K562 (cell line): ENCODE results near the gene UBE3D.

Experiments used
- ARNT ChIP-seq, 2 experiments: fragments of 450-650 bp; IDR thresholded peaks; 2 replicates each; pipeline ENCODE4 v1.6.1; 2016; ENCODE audit warnings: mild to moderate bottlenecking in 1 of 2
- IRF2 ChIP-seq: sonication (generic); formaldehyde crosslinking; IDR thresholded peaks from 2 replicates; pipeline ENCODE4 v1.8.1; 2022; ENCODE audit warnings: mild to moderate bottlenecking, missing genetic modification reagents
- NFRKB ChIP-seq: fragments of 450-650 bp; IDR thresholded peaks from 2 replicates; pipeline ENCODE4 v1.6.1; 2016; ENCODE audit warnings: low read depth
- NONO ChIP-seq, 2 experiments: fragments of 200-400 bp in 1 of 2; fragments of 450-650 bp in 1 of 2; formaldehyde crosslinking in 1 of 2; IDR thresholded peaks; 2 replicates each; pipeline ENCODE4 v1.6.1; 2017; ENCODE audit warnings: low read depth in 2 of 2, mild to moderate bottlenecking in 2 of 2, moderate library complexity in 2 of 2, low read length in 1 of 2
- POLR2A ChIP-seq: fragments of 450-650 bp; conservative IDR thresholded peaks from 2 replicates; pipeline ENCODE4 v1.6.1; 2016
- SRSF1 ChIP-seq: fragments of 200-400 bp; formaldehyde crosslinking; IDR thresholded peaks from 2 replicates; pipeline ENCODE4 v1.6.1; 2017; ENCODE audit warnings: mild to moderate bottlenecking, low read depth, low read length, moderate library complexity
- ZFP30 ChIP-seq: fragments of 250-450 bp; sonication (Bioruptor Pico); IDR thresholded peaks from 2 replicates; pipeline ENCODE4 v1.8.0; 2022; ENCODE audit warnings: moderate library complexity, mild to moderate bottlenecking, inconsistent platforms, borderline replicate concordance
- ZNF57 ChIP-seq: fragments of 450-650 bp; formaldehyde crosslinking; IDR thresholded peaks from 2 replicates; pipeline ENCODE4 v1.4.0; 2020; ENCODE audit warnings: mild to moderate bottlenecking, moderate library complexity
- TF ChIP-seq, protein P1 (sequence below), 2 experiments: fragments of 450-650 bp in 1 of 2; sonication (generic) in 1 of 2; formaldehyde crosslinking in 1 of 2; IDR thresholded peaks in 1 of 2; conservative IDR thresholded peaks in 1 of 2; 2 replicates each; pipeline versions ENCODE4 v1.6.1 to v1.8.1; 2016 to 2023; ENCODE audit warnings: mild to moderate bottlenecking in 2 of 2, moderate library complexity in 2 of 2, inconsistent platforms in 1 of 2, missing genetic modification reagents in 1 of 2
- TF ChIP-seq, protein P2 (sequence below): sonication (generic); formaldehyde crosslinking; IDR thresholded peaks from 2 replicates; pipeline ENCODE4 v1.8.1; 2022; ENCODE audit warnings: missing genetic modification reagents
- TF ChIP-seq, protein P3 (sequence below), 3 experiments: IDR thresholded peaks in 2 of 3; conservative IDR thresholded peaks in 1 of 3; 2 replicates each; pipeline ENCODE4 v1.5.1; 2011 to 2012; ENCODE audit warnings: low read length in 3 of 3, mild to moderate bottlenecking in 3 of 3, control low read depth in 2 of 3, improper control_type of control experiment in 1 of 3, inconsistent platforms in 1 of 3, low read depth in 1 of 3, mixed read lengths in 1 of 3, moderate library complexity in 1 of 3; ENCODE audit not compliant: insufficient read depth in 2 of 3
- TF ChIP-seq, protein P4 (sequence below): fragments of 250-450 bp; sonication (Bioruptor Pico); IDR thresholded peaks from 2 replicates; pipeline ENCODE4 v1.4.0; 2020
- TF ChIP-seq, protein P5 (sequence below): sonication (generic); formaldehyde crosslinking; IDR thresholded peaks from 2 replicates; pipeline ENCODE4 v1.8.0; 2022; ENCODE audit warnings: mild to moderate bottlenecking, missing genetic modification reagents

DNA sequence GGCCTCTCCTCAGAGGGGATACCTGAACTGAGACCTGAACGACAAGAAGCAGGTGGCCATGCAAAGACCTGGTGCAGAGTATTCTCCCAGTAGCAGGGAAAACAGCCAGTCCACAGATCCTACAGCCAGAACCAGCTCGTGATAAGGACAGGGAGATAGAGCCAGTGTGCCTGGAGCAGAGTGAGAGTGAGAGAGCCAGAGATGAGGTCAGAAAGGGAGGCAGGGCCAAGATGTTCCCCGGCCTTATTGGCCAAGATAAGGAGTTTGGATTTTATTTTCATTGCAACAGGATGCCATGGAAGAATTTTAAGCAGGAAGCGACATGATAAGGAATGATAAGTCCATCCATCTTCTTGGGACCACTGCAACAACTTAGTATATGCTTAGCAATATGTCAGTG, 111.8 kb downstream of the UBE3D start:
- TF ChIP-seq ZFP30 (CRISPR knock-in tag) (no peak), ARNT (IDR thresholded peaks at IDR 0.05) (no peak), NONO (IDR thresholded peaks at IDR 0.05; ENCODE audit: low read depth in 2 of 2, low read length in 1 of 2) (no peak), SRSF1 (no peak), NFRKB (no peak), ZNF57 (no peak), IRF2 (no peak), POLR2A (no peak)
- TF ChIP-seq, protein P1, sequence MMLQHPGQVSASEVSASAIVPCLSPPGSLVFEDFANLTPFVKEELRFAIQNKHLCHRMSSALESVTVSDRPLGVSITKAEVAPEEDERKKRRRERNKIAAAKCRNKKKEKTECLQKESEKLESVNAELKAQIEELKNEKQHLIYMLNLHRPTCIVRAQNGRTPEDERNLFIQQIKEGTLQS (IDR thresholded peaks at IDR 0.05), result 0 out of 2 replicates have a peak, but pooled peaks have one; percentile 10
- TF ChIP-seq, protein P1 (CRISPR knock-in tag; conservative IDR thresholded peaks at IDR 0.05), result no peak
- TF ChIP-seq, protein P2, sequence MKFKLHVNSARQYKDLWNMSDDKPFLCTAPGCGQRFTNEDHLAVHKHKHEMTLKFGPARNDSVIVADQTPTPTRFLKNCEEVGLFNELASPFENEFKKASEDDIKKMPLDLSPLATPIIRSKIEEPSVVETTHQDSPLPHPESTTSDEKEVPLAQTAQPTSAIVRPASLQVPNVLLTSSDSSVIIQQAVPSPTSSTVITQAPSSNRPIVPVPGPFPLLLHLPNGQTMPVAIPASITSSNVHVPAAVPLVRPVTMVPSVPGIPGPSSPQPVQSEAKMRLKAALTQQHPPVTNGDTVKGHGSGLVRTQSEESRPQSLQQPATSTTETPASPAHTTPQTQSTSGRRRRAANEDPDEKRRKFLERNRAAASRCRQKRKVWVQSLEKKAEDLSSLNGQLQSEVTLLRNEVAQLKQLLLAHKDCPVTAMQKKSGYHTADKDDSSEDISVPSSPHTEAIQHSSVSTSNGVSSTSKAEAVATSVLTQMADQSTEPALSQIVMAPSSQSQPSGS (CRISPR knock-in tag), result no peak
- TF ChIP-seq, protein P3, sequence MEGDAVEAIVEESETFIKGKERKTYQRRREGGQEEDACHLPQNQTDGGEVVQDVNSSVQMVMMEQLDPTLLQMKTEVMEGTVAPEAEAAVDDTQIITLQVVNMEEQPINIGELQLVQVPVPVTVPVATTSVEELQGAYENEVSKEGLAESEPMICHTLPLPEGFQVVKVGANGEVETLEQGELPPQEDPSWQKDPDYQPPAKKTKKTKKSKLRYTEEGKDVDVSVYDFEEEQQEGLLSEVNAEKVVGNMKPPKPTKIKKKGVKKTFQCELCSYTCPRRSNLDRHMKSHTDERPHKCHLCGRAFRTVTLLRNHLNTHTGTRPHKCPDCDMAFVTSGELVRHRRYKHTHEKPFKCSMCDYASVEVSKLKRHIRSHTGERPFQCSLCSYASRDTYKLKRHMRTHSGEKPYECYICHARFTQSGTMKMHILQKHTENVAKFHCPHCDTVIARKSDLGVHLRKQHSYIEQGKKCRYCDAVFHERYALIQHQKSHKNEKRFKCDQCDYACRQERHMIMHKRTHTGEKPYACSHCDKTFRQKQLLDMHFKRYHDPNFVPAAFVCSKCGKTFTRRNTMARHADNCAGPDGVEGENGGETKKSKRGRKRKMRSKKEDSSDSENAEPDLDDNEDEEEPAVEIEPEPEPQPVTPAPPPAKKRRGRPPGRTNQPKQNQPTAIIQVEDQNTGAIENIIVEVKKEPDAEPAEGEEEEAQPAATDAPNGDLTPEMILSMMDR (IDR thresholded peaks at IDR 0.05 in 2 of 3, conservative IDR thresholded peaks at IDR 0.05 in 1 of 3; ENCODE audit: insufficient read depth in 2 of 3, low read depth in 1 of 3, low read length in 3 of 3), result no peak
- TF ChIP-seq, protein P4, sequence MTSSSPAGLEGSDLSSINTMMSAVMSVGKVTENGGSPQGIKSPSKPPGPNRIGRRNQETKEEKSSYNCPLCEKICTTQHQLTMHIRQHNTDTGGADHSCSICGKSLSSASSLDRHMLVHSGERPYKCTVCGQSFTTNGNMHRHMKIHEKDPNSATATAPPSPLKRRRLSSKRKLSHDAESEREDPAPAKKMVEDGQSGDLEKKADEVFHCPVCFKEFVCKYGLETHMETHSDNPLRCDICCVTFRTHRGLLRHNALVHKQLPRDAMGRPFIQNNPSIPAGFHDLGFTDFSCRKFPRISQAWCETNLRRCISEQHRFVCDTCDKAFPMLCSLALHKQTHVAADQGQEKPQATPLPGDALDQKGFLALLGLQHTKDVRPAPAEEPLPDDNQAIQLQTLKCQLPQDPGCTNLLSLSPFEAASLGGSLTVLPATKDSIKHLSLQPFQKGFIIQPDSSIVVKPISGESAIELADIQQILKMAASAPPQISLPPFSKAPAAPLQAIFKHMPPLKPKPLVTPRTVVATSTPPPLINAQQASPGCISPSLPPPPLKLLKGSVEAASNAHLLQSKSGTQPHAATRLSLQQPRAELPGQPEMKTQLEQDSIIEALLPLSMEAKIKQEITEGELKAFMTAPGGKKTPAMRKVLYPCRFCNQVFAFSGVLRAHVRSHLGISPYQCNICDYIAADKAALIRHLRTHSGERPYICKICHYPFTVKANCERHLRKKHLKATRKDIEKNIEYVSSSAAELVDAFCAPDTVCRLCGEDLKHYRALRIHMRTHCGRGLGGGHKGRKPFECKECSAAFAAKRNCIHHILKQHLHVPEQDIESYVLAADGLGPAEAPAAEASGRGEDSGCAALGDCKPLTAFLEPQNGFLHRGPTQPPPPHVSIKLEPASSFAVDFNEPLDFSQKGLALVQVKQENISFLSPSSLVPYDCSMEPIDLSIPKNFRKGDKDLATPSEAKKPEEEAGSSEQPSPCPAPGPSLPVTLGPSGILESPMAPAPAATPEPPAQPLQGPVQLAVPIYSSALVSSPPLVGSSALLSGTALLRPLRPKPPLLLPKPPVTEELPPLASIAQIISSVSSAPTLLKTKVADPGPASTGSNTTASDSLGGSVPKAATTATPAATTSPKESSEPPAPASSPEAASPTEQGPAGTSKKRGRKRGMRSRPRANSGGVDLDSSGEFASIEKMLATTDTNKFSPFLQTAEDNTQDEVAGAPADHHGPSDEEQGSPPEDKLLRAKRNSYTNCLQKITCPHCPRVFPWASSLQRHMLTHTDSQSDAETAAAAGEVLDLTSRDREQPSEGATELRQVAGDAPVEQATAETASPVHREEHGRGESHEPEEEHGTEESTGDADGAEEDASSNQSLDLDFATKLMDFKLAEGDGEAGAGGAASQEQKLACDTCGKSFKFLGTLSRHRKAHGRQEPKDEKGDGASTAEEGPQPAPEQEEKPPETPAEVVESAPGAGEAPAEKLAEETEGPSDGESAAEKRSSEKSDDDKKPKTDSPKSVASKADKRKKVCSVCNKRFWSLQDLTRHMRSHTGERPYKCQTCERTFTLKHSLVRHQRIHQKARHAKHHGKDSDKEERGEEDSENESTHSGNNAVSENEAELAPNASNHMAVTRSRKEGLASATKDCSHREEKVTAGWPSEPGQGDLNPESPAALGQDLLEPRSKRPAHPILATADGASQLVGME (CRISPR knock-in tag), result no peak
- TF ChIP-seq, protein P5, sequence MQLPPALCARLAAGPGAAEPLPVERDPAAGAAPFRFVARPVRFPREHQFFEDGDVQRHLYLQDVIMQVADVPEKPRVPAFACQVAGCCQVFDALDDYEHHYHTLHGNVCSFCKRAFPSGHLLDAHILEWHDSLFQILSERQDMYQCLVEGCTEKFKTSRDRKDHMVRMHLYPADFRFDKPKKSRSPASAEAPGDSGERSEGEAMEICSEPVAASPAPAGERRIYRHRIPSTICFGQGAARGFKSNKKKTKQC (CRISPR knock-in tag), result no peak
